GM12878 (cell line): ENCODE results near the gene TP73. TPM values are rescaled to one million over a fixed set of nuclear protein-coding genes. Genes with fewer than 3 reads are reported as not detected.

ENCODE experiments used
- ATAC-seq: fragments of 200-7000 bp; cut with Tn5 transposase; 3 replicates; pipeline ENCODE4 v1.9.1; 2020; ENCODE audit warnings: mild to moderate bottlenecking, moderate library complexity
- BruUV-seq: library from RNA; stranded (reverse); fragments of 400-500 nt; replicated peaks from 2 replicates; lab custom pipeline; 2021; lab: Mats Ljungman, UMichigan
- CTCF ChIA-PET: fragments of 300-600 bp; sonication (Branson Sonifier 250); formaldehyde crosslinking; extraction: SDS; loops from one replicate; lab custom pipeline; 2021; ENCODE audit warnings: inconsistent platforms; lab: Yijun Ruan, JAX
- POLR2A ChIA-PET: fragments of 350-600 bp; formaldehyde crosslinking; extraction: SDS; loops from one replicate; lab custom pipeline; 2021; ENCODE audit warnings: inconsistent platforms; lab: Charles Lee
- RAD21 ChIA-PET: fragments of 300-600 bp; sonication (Branson Sonifier 250); formaldehyde crosslinking; loops from one replicate; lab custom pipeline; 2023; ENCODE audit warnings: antibody characterized with exemption; ENCODE audit not compliant: unreplicated experiment; lab: Charles Lee
- SMC1A ChIA-PET: fragments of 300-600 bp; sonication (Branson Sonifier 250); formaldehyde crosslinking; loops from one replicate; lab custom pipeline; 2023; ENCODE audit not compliant: unreplicated experiment, uncharacterized antibody; lab: Charles Lee
- DNase-seq: peaks from one replicate; pipeline ENCODE4 v3.0.0-alpha.2; 2011; ENCODE audit warnings: low read depth, low spot score
- FAIRE-seq: peaks from 3 replicates; lab custom pipeline; 2011; peaks lifted over from hg19 to GRCh38; lab: Jason Lieb, UNC
- H2AFZ ChIP-seq: 2 replicates; pipeline ENCODE4 v1.6.0; 2011; ENCODE audit warnings: low read depth, low read length, control low read depth; ENCODE audit not compliant: control insufficient read depth
- H3K27ac ChIP-seq: 2 replicates; pipeline ENCODE4 v1.5.1; 2011; ENCODE audit warnings: control low read depth; ENCODE audit not compliant: control insufficient read depth, insufficient read depth
- H3K27me3 ChIP-seq, 2 experiments: replicated peaks in 1 of 2; 2 replicates each; pipeline versions ENCODE4 v1.6.0 to v1.6.1; 2011; ENCODE audit warnings: low read length in 1 of 2; ENCODE audit not compliant: control insufficient read depth in 2 of 2, insufficient read depth in 2 of 2
- H3K36me3 ChIP-seq, 2 experiments: 2 replicates each; pipeline ENCODE4 v1.5.1; 2011; ENCODE audit warnings: low read length in 1 of 2; ENCODE audit not compliant: control insufficient read depth in 2 of 2, insufficient read depth in 2 of 2
- H3K4me1 ChIP-seq: 2 replicates; pipeline ENCODE4 v1.6.1; 2011; ENCODE audit warnings: mild to moderate bottlenecking, low read length, moderate library complexity, mixed read lengths; ENCODE audit not compliant: control insufficient read depth, insufficient read depth
- H3K4me2 ChIP-seq: 2 replicates; pipeline ENCODE4 v1.6.0; 2011; ENCODE audit warnings: control low read depth; ENCODE audit not compliant: control insufficient read depth, insufficient read depth
- H3K4me3 ChIP-seq: fragments of 200-600 bp; sonication (generic); 2 replicates; pipeline ENCODE4 v1.5.1; 2016
- H3K79me2 ChIP-seq: 2 replicates; pipeline ENCODE4 v1.6.0; 2011; ENCODE audit warnings: low read length; ENCODE audit not compliant: control insufficient read depth, insufficient read depth
- H3K9ac ChIP-seq: 2 replicates; pipeline ENCODE4 v1.8.0; 2011; ENCODE audit warnings: low read length, control low read depth, mixed read lengths; ENCODE audit not compliant: control insufficient read depth, insufficient read depth
- H3K9me3 ChIP-seq: replicated peaks from 3 replicates; pipeline ENCODE4 v1.5.1; 2011; ENCODE audit warnings: mild to moderate bottlenecking, low read length; ENCODE audit not compliant: control insufficient read depth, insufficient read depth
- H4K20me1 ChIP-seq: 2 replicates; pipeline ENCODE4 v1.6.0; 2011; ENCODE audit not compliant: control insufficient read depth, insufficient read depth
- EGR1 ChIP-seq, 2 experiments: IDR thresholded peaks; 1 replicate in 1 of 2; 2 replicates in 1 of 2; pipeline ENCODE4 v1.6.1; 2011 to 2012; ENCODE audit warnings: low read depth in 2 of 2, low read length in 2 of 2, borderline replicate concordance in 1 of 2, mild to moderate bottlenecking in 1 of 2, moderate library complexity in 1 of 2
- GATAD2B ChIP-seq: fragments of 450-650 bp; conservative IDR thresholded peaks from 2 replicates; pipeline ENCODE4 v1.6.1; 2017; ENCODE audit warnings: low read depth, mild to moderate bottlenecking, moderate library complexity
- HDGF ChIP-seq: fragments of 450-650 bp; IDR thresholded peaks from 2 replicates; pipeline ENCODE4 v1.6.1; 2016; ENCODE audit warnings: antibody characterized with exemption
- WGBS: methylation state at CpG from one replicate; pipeline ENCODE4 v1.1.6; 2016; ENCODE audit warnings: low lambda C conversion rate; ENCODE audit not compliant: insufficient replicate concordance, insufficient coverage; ENCODE audit errors: missing lambda C conversion rate; 5-methylcytosine and 5-hydroxymethylcytosine counted together
- in situ Hi-C: fragments of 300-500 bp; cut with MboI; formaldehyde crosslinking; loops from 9 replicates; pipeline ENCODE4 v1.14.3; 2018; ENCODE audit warnings: mixed read lengths
- intact Hi-C: fragments of 100-400 bp; cut with micrococcal nuclease; formaldehyde crosslinking; loops from one replicate; pipeline ENCODE4 v1.14.2; 2022; ENCODE audit not compliant: unreplicated experiment
- polyA plus RNA-seq, 11 experiments: library from polyadenylated mRNA; depleted of rRNA in 4 of 11; unstranded in 6 of 11; stranded (reverse) in 5 of 11; fragments of >200 nt; fragmentation: Nextera tagmentation in 4 of 11; fragmentation: Illumina TruSeq in 1 of 11; extraction: Ambion mirVana in 4 of 11; extraction: Trizol in 1 of 11; gene quantifications; 1 replicate in 1 of 11; 2 replicates in 10 of 11; pipeline versions ENCODE4 v1.2.1 to v1.2.3, GENCODE V29; 2011 to 2016; ENCODE audit warnings: inconsistent platforms in 2 of 11, missing spikeins in 2 of 11, low read depth in 1 of 11
- total RNA-seq, 4 experiments: library from RNA; depleted of rRNA in 3 of 4; stranded (reverse); fragments of >200 nt in 3 of 4; fragmentation: Illumina TruSeq in 1 of 4; extraction: Trizol in 1 of 4; gene quantifications; 2 replicates each; pipeline versions ENCODE4 v1.2.1 to v1.2.3, GENCODE V29; 2013 to 2021
- TF ChIP-seq, protein P1 (sequence below): fragments of 450-650 bp; IDR thresholded peaks from 2 replicates; pipeline ENCODE4 v1.6.1; 2017; ENCODE audit warnings: mild to moderate bottlenecking, moderate library complexity

Gene TP73
- total and polyA plus RNA-seq, 10 of the 15 experiments (the other 5 are each of a cell fraction or from before 2014, with no cell fraction given) = 0.08 to 54.2 (median 14.9) TPM

DNA sequence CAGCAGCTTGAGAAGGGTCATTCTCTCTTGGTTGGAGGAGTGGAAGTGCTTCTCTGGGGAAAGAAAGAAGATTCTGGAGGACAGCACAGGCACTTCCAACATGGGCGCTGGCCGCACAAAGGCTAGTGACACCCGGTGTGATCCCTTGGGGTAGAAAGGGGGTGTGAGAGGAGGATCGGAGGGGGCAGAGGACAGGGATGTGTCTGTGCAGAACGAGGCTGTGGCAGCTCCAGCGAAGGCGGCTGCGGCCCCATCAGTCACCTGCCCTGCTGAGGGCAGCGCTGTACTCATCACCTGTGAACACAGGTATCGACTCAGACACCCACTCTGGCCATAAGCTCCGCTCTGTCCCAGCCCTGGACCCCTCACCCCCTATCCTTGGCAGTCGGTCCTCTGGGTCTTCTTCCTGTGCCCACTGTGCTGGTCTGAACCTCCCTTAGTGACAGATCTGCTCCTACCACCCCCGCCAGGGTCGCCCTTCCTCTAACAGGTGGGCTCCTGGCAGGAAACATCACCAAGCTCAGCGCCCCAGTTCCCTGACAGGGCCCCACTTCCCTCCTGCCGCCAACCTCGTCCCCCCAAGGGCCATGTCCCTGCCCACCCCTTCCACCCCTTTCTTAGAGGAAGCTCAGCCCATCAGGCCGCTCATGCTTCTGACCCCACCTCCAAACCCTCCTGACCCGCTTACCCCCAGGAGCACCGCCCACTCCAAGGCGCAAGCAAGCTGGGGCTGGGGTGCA, 20.1 kb downstream of the TP73 start:
- H2AFZ ChIP-seq = no peak overlapping the region
- H3K27me3 ChIP-seq = no peaks in the 10 kb centered on the region
- TF ChIP-seq HDGF (peak; percentile 13; the same call in 1 of the 2 replicates), GATAD2B (no peak), EGR1 (IDR thresholded peaks at IDR 0.05; ENCODE audit: borderline replicate concordance in 1 of 2, low read depth in 2 of 2, low read length in 2 of 2) (peak in 1 of 2 experiments; percentile 55; a peak in 1 of 3 replicates)
- TF ChIP-seq, protein P1, sequence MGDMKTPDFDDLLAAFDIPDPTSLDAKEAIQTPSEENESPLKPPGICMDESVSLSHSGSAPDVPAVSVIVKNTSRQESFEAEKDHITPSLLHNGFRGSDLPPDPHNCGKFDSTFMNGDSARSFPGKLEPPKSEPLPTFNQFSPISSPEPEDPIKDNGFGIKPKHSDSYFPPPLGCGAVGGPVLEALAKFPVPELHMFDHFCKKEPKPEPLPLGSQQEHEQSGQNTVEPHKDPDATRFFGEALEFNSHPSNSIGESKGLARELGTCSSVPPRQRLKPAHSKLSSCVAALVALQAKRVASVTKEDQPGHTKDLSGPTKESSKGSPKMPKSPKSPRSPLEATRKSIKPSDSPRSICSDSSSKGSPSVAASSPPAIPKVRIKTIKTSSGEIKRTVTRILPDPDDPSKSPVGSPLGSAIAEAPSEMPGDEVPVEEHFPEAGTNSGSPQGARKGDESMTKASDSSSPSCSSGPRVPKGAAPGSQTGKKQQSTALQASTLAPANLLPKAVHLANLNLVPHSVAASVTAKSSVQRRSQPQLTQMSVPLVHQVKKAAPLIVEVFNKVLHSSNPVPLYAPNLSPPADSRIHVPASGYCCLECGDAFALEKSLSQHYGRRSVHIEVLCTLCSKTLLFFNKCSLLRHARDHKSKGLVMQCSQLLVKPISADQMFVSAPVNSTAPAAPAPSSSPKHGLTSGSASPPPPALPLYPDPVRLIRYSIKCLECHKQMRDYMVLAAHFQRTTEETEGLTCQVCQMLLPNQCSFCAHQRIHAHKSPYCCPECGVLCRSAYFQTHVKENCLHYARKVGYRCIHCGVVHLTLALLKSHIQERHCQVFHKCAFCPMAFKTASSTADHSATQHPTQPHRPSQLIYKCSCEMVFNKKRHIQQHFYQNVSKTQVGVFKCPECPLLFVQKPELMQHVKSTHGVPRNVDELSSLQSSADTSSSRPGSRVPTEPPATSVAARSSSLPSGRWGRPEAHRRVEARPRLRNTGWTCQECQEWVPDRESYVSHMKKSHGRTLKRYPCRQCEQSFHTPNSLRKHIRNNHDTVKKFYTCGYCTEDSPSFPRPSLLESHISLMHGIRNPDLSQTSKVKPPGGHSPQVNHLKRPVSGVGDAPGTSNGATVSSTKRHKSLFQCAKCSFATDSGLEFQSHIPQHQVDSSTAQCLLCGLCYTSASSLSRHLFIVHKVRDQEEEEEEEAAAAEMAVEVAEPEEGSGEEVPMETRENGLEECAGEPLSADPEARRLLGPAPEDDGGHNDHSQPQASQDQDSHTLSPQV = no peak
- ChIA-PET SMC1A (interaction anchor here (0.7 to 3.8 kb wide), 4 partner anchors 13 to 24 kb away, joined by 3 to 65 read pairs (median 5); partner anchors contain the start of genes TP73 and WRAP73), POLR2A (interaction anchor here (0.6 to 4.0 kb wide), 5 partner anchors 7 to 1092 kb away, joined by 3 to 65 read pairs (median 8); partner anchors contain the start of genes TP73 and WRAP73), CTCF (interaction anchor here (0.8 to 2.2 kb wide), 7 partner anchors 8 to 24 kb away, joined by 3 to 15 read pairs (median 4); partner anchors contain the start of gene WRAP73), RAD21 (interaction anchor here (1.0 to 5.4 kb wide), 6 partner anchors 16 to 132 kb away, joined by 3 to 42 read pairs (median 4); partner anchors contain the start of gene TP73)
- peak overlapping the region; percentile 67 for H3K4me3 ChIP-seq
- ATAC-seq (peak; percentile 1; the same call in 2 of the 3 replicates), DNase-seq (no peak), FAIRE-seq (no peak)
- H3K9me3 ChIP-seq = no peaks in the 10 kb centered on the region
- no TSS peak for BruUV-seq
- intact Hi-C loops (no loop called here), in situ Hi-C loops (no loop called here)
- peak overlapping the region; percentile 93 for H3K27ac ChIP-seq
- WGBS = 71% methylated on average over 20 of the region's 21 CpGs
- peak overlapping the region; percentile 73 for H3K9ac ChIP-seq
- peaks cover 80% of the 10 kb centered on the region for H3K4me1 ChIP-seq
- peaks cover 77% of the 10 kb centered on the region for H3K79me2 ChIP-seq
- H3K4me2 ChIP-seq = peak overlapping the region; percentile 85
- peaks cover 0 to 12% of the 10 kb centered on the region in 2 experiments; a peak in 2 of 4 replicates for H3K36me3 ChIP-seq
- H4K20me1 ChIP-seq = no peaks in the 10 kb centered on the region
